C1 segment of cervical spinal cord (tissue), 14 donors: ENCODE data around the gene DEGS2.
"Not testable (repeated sequence)": the region's sequence is repeated elsewhere in the genome, so short reads cannot be mapped to it uniquely, and the experiment has no call there.

Source experiments
- DNase-seq, 14 donors: peaks; one replicate each; lab custom pipeline; 2025; lab: John Stamatoyannopoulos, UW

DEGS2 gene

DNA sequence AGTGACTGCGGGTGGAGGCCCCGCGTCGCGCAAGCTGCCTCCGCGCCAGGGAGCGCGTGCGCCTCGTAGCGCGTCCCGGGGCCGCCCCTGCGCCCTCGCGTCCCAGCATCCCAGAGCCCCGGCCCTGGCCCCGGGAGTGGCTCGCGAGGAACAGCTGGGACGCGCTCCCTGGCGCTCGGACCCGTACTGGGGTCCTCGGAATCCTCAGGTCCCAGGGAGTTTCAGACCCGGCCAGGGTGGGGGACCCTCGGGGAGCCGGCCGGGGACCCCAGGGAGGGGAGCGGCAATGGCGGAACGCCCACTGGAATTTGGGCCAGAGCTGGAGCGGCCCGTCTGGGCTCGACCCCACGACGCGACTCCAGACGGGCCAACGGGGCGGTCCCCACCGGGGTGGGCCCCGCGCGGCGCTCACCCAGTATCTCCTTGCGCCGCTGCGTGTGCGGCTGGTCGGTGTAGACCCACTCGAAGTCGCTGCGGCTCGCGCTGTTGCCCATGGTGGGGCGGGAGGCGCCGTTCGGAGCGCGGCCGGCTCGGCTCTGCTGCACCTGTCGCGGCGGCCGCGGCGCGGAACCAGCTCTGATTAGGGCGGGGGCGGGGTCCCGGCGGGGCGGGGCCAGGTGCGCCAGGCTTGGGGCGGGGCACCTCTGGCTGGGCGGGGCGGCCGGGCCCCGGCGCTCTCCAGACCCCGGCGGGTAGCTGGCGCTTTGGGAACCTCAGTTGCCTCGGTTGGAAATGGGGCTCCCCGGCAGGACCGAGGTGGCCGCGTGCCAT is at the start of gene DEGS2:
TSS of gene DEGS2 (minus strand) at position 552 of the 771 bp plus-strand sequence. CDS start at position 494, 58 bp downstream.
- DNase-seq = peak in 1 of 14 donors; percentile 54

DNA sequence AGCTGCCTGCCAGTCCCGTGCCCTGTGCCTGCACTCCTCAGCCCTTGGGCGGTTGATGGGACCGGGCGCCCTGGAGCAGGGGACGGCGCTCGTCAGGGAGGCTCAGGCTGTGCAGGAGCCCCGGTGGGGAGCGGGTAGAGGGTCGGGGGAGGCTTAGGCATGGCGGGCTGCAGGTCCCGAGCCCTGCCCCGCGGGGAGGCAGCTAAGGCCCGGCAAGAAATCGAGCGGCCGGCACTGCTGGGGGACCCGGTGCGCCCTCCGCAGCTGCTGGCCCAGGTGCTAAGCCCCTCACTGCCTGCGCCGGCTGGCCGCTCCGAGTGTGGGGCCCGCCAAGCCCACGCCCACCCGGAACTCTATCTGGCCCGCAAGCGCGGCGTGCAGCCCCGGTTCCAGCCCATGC is 48.7 kb upstream of the DEGS2 start:
- not testable (repeated sequence) for DNase-seq

DNA sequence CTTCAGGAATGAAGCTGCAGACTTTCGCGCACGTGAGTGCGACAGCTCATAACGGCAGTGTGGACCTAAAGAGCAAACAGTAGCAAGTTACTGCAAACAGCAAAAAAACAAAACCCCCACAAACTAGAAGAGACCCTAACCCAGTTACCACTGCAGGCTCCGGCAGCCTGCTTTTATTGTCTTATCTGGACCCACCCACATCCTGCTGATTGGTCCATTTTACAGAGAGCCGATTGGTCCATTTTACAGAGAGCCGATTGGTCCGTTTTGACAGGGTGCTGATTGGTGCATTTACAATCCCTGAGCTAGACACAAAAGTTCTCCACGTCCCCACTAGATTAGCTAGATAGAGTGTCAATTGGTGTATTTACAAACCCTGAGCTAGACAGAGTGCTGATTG is 48.1 kb upstream of the DEGS2 start:
- DNase-seq = not testable (repeated sequence)

DNA sequence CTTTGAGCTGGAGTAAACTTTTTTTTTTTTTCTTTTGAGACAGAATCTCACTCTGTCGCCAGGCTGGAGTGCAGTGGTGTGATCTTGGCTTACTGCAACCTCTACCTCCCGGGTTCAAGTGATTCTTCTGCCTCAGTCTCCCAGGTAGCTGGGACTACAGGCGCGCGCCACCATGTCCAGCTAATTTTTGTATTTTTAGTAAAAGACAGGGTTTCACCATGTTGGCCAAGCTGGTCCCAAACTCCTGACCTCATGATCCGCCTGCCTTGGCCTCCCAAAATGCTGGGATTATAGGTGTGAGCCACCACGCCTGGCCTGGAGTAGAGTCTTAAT is 45.4 kb upstream of the DEGS2 start:
- not testable (repeated sequence) for DNase-seq

DNA sequence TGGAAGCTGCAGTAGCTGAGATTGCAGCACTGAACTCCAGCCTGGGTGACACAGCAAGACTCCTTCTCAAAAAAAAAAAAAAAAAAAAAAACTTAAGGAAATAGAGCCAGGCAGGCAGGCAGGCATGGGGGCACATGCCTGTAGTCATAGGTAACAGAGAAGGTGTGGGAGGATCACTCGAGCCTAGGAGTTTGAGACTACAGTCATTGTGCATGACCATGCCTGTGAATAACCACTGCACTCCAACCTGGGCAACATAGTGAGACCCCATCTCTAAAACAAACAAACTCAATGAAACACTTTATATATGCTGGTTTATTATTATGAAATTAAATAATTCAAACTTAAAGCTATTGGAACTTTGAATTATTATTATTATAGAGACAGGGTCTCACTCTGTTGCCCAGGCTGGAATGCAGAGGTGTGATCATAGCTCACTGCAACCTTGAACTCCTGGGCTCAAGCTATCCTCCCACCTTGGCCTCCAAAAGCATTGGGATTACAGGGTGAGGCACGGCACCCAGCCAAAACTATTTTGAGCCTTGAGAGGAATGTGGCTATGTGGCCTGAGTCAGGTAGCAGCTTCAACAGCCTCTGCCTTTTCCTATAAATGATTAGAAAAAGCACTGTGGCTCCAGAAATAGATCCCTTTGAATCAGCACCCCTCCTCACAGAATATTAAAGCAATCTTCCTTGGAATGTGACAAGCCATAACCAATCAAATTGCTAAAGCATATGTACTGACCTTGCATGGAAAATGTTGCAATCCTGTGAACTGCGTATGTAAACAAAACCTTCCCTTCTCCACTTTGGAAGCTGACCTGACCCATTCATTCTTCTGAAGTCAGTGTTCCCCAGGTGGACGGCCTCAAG is 44.8 kb upstream of the DEGS2 start:
- no peak for DNase-seq

DNA sequence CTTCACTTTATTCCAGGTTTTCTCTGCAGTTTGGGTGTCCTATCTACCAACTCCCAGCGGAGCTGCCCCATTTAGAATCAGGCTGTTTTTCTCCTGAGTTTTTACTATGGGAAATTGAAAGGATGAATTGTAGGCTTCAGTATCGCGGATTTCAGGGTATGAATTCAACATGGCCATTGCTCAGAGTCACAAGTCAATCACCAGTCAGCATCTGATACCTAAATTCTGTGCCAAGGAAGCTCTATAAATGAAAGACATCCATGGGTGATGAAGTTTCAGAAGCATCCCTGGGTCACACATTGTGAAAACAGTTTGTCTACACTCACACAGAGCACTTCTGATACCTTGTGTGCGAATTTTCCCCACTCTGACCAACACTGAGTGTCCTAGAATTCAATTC is 43.7 kb upstream of the DEGS2 start:
- DNase-seq = no peak

DNA sequence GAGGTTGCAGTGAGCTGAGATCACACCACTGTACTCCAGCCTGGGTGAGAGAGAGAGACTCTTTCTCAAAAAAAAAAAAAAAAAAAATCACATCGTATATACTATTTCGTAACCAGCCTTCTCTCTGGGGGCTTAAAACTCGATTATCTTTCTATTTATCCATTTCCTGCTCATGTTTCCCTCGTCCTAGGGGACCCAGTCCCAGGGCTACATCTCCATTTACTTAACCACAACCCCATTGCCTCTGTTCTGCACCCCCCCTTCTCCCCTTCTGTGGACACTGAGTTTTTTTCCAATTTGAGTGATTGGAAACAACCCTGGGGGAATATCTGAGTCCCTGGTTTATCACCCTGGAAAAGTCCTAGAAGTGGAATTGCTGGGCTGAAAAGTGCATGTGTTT is 43.3 kb upstream of the DEGS2 start:
- no peak for DNase-seq

DNA sequence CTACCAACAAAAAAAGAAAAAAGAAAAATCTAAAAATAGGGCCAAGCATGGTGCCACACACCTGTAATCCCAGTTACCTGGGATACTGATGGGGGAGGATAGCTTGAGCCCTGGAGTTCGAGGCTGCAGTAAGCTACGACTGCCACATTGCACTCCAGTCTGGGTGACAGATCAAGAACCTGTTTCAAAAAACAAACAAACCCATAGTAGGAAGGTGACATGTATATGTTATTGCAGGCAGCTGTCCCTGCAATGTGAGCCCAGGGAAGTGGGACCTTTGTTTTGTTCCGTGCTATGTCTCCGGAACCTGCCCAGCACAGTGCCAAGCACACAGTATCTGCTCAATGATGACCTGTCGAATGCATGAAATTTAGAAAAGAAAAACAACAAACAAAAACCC is 42.3 kb upstream of the DEGS2 start:
- no peak for DNase-seq

DNA sequence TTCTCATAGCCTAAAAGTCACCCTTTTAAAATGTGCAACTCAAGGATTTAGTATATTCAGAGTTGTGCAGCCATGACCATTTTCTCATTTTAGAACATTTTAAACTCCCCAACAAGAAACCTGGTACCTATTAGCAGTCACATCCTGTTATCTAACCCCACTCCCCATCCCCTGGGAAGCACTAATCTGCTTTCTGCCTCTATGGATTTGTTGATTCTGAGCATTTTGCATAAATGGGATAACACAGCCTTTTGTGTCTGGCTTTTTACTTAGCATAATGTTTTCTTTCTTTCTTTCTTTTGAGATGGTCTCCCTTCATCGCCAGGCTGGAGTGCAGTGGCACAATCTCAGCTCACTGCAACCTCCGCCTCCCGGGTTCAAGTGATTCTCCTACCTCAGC is 40.9 kb upstream of the DEGS2 start:
- DNase-seq = no peak

DNA sequence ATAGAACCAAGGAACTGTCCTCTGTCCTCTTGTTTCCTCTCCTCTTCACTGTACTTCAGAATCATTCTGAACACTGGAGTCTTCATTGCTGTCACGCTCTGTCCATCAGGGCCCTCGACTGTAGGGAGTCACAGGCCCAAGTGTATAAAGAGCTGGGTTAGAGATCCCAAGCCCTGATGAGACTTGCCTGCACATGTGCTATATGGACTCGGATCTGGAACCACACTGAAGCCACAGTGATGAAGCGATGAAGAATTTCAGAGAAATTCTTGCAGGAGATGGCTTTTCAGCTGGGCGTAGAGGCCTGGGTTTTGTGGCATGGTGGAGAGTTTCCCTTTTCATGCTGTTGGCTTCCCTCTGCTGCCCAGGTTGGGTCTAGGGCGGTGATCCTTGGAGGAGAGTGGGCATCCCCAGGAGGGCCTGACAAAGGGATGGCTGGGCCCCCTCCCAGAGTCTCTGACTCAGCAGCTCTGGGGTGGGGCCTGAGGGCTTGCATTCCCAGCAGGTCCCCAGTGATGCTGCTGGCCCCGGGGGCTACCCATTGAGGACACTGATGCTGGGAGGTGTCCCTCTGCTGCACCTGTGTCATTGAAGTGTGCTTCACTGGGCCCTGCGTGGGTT is 39.9 kb upstream of the DEGS2 start:
- DNase-seq = no peak

DNA sequence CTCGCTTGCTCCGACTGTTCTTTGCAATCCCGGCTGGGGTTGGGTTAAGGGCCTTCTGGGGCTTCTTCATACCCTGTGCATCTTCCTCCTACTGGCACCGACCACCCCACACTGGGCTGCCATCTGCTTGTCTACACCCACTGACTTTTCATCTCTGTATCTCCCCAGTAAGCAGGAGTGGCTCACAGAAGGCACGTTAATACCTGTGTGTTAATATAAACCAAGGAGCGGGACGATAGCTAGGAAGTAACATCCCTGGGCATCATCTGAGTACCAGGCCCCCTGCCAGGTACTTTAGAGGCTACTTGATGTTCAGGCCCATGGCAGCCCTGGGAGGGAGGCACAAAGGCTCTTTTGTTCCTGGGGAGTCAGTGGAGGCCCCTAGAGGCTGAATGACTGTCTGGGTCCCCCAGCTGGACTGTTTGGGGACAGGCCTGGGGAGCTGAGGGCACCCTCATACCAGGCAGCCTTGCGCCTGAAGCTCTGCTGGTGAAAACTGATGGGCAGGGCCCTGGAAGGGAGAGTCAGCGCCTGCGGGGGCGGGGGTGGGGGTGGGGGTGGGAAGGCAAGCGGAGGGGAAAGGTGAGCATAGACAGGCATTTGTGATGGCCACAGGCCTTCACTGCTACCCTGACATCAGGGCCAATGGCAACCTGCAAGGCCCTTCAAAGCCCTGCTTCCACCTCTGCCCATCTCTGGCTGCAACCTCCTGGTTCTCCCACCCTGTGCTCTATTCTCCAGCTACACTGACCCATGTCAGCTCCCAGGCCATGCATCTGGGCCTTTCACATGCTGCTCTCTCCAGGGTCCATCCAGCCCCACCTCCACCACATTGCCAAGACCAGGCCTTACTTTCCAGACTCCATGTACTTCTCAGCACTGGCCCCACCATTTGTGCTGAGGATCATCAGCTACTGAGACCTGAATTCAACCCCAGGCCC is 34.2 kb upstream of the DEGS2 start:
- peak in 9 of 14 donors; percentile 16 to 63 (median 56) for DNase-seq

DNA sequence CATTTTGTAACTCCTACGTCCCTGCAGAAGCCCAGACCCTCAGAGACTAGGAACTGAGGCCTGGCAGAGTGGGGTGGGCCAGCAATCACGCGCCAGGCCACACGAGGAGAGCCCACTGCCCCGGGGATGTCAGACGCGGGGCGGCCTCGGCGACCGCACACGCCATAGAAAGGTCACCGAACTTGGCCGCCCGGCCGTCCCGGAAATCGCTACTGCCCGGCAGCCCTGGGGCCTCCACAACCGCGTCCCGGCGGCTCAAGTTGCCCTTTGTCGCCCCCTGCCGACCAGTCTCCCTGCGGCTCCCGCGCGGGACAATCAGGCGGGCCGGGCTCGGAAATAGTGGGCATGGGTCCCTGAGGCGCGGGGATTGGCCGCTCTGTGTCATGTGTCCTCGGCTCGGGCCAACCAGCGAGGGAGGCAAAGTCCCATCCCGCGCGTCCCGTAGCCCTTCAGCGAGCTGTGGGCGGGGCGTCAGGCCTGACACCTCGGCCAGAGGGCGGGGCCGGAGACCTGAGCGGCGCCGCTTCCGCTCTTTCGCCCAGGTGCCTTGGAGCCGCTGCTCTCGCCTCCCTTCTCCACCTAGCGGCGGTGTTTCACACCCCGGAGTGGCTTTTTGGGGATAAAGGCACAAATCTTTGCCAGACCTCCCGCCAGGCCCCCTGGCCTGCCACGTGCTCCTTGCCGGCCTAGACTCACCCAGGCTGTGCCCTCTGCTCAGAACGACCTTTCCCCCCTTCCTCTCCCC is 33.4 kb upstream of the DEGS2 start:
- peak; percentile 83 to 100 (median 97) for DNase-seq

DNA sequence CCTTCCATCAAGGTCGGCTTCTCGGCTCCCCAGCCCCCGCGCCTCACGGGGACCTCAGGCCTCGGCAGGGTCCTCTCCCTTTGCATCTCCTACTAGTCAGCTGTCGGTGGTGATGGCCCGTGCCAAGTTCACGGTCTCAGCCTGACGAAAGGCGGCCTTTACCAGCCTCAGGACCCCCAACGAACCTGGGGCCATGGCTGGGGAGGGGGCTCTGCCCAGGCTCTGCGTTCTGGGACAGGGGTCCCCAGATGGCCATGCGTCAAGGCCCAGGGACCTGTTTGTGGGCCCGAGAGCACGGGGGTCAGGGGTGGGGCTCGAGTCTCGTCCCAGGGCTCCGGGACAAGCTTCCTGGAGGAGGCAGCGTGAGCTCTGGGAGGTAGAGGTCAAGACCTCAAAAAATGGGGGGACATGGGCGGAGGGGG is 32.8 kb upstream of the DEGS2 start:
- DNase-seq = peak in 2 of 14 donors; percentile 34 to 41

DNA sequence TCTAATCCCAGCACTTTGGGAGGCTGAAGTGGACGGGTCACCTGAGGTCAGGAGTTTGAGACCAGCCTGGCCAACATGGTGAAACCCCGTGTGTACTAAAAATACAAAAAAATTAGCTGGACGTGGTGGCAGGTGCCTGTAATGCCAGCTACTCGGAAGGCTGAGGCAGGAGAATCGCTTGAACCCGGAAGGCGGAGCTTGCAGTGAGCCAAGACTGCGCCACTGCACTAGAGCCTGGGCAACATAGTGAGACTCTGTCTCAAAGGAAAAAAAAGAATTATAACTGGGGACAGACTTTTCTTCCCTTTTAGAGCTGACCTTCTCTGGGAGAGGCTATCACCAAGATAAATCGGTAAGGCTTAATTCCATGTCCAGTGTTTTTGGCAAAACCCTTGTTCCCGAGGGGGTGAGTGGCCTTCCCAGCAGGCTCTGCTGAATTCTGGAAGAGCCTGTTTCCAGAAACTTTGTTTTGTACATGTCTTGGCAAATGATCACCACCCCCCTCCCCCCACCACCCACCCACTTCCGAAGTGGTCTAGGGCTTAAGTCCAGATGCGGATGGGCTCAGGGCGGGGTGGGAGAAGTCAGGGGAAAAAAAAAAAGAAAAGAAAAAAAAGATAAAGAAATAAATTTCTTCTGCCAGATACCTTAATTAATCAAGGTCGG is 32.3 kb upstream of the DEGS2 start:
- DNase-seq = peak in 1 of 14 donors; percentile 40

DNA sequence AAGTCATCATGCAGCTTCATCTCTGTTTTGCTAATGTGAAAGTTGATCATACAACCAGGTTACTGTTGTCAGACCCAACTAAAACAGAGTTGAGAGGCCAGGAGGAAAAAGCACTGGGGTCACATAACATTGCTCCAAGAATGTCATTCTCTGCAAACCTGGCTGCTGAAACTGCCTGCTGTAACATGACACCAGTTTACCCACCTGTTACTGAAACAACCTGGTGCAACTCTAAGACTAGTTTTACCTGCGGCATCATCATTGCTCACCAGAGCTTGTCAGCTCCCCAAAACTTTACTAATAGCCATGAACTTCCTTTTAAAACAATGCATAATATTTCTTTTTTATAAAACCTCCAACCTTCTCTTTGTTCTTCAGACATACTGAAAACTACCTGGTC is 30.7 kb upstream of the DEGS2 start:
- no peak for DNase-seq

DNA sequence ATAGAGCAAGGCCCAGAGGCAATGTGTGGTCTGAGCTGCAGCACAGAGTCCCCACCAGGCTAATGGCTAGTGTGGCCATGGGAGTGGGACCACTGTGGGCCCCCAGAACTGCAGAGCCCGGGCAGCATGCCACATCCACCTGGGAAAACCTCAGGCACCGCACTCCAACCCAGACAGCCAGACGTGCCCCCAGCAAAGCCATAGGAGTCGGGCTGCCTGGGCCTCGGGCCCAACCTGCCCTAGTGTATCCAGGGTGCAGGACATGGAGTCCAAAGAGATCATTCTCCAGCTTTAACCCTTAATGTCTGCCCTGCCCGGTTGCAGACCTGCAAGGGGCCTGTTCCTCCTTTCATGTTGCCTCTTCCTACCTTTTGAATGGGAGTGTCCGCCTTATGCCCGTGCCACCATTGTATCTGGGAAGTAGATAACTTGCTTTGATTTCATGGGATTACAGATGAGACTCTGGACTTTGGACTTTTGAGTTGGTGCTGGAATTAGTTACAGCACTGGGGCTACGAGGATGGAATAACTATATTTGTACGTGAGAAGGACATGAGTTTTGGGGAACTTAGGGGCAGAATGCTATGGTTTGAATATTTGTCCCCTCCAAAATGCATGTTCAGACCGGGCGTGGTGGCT is 29.1 kb upstream of the DEGS2 start:
- DNase-seq = no peak

DNA sequence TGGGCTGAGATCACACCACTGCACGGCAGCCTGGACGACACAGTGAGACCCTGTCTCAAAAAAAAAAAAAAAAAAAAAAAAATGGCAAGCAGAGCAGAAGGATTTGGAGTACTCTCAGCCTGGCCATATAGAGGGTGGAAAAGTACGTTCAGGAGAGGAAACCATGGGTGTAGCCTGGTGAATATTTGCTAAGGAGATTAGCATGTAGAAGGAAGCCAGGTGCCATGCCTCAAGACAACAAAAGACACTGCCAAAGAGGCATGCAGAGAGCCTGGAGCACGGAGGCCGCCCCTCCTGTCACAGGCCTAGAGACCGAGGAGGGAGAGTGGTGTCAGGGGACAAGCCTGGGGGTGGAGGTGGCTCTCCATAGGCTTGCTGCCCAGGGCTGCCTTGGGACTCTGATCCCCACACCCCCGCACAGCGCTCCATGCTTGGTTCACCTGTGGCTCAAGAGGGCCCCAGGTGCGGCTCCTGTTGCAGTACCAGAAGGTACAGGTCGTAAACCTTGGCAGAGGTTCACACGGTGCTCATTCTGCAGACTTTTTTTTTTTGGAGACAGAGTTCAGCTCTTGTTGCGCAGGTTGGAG is 27.9 kb upstream of the DEGS2 start:
- no peak for DNase-seq

DNA sequence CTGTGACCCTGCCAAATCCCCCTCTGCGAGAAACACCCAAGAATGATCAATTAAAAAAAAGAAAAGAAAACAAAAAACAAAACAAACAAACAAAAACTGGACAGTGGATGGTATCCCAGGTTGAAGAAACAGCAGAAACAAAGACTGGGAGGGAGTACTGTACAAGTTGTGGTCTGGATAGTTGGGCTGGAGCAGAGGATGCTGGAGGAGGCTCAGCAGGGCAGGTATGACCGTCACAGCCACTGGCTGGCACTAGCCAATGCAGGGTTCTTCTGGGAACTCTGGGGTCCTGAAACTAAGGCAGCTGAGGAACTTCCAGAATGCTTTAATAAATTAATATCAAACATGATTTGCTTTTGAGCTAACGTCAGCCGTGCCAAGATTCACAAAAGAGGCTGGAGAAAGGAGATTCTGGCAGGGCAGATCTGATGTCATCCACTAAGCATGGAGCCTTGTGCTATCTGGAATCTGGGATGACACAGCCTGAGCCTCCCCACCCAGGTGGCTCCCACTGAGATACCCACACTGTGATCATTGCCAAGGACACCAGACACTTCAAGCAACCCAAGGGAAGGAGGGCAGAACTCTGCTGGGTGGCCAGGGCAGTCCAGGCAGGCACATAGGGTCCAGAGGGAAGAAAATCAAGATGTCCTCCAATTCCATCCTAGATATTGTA is 22.6 kb upstream of the DEGS2 start:
- DNase-seq = not testable (repeated sequence)
